Smooth muscle cell of the umbilical artery (primary cell): ENCODE results near the gene ENGASE. TPM values are rescaled to one million over a fixed set of nuclear protein-coding genes. Genes with fewer than 3 reads are reported as not detected.

Experiments used
- total RNA-seq: library from RNA; depleted of rRNA; stranded (reverse); fragments of >200 nt; gene quantifications from 2 replicates; pipeline ENCODE4 v1.2.3, GENCODE V29; 2014

ENGASE gene
- 14.0 and 17.9 TPM in 2 replicates for total RNA-seq

GRCh38 chr17:79074649-79075445 is at the start of gene ENGASE:
ENGASE (plus strand) TSS chr17:79074824; CDS start chr17:79074945, 121 bp downstream.

Other genes starting within 250 kb of the ENGASE start
- gene USP36, start 234.0 kb upstream of the ENGASE start, total RNA-seq, result 13.4 and 34.5 TPM in 2 replicates
- gene CEP295NL, start 171.6 kb upstream of the ENGASE start, total RNA-seq, result 0.89 and 4.3 TPM in 2 replicates
- gene TIMP2, start 149.4 kb upstream of the ENGASE start, total RNA-seq, result 133 and 199 TPM in 2 replicates
- 716 and 820 TPM in 2 replicates for gene LGALS3BP, start 94.9 kb upstream of the ENGASE start, total RNA-seq
- gene CANT1, start 65.1 kb upstream of the ENGASE start, total RNA-seq, result 61.8 and 143 TPM in 2 replicates
- 271 and 283 TPM in 2 replicates for gene C1QTNF1, start 50.7 kb upstream of the ENGASE start, total RNA-seq